ENCODE measurements around the gene CHN1.

CHN1 gene

DNA sequence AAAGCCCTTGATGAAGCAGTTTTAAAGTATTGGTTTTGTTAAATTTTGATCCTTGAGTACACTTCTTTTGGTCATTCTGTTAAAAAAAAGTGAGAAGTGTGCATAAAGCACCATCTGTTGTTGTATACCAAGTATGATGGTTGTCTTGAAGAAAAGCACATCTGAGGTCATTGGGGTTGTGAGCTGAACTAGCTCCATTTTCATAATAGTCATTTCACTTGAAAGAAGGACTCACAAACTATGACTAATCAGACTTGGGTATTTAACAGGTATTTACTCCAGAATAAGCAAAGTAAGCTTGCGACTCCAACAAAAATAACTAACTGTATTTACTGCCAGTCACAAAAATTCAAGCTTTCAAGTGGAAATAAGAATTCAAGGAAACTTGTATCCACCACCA is 35.1 kb downstream of the CHN1 start:
- no peak for DNase-seq

DNA sequence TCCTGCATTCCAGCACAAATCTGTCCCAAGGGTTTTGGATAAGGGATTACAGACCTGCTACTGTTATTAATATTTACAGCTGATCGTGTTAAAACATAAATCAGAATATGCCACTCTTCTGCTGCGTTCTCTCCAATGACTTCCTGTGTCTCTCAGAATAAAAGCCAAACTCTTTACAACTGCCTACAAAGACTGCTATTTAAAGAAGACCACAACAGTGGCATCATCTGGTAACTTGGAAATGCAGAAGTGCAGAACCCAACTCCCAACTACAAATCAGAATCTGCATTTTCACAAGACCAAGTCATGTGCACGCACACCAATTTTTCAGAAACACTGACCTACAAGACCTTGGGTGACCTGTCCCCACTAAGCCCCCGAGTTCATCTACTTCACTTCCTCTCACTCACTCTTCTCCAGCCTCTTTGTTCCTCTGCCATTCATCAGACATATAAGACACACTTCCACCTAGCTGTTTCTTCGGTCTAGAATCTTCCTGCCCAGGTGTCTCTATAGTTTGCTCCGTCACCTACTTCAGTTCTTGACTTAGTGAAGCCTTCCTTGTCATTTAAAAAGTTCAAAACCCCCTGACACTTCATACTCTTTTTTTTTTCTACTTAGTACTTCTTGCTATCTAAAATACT is 36.0 kb downstream of the CHN1 start:
- no peak for DNase-seq

DNA sequence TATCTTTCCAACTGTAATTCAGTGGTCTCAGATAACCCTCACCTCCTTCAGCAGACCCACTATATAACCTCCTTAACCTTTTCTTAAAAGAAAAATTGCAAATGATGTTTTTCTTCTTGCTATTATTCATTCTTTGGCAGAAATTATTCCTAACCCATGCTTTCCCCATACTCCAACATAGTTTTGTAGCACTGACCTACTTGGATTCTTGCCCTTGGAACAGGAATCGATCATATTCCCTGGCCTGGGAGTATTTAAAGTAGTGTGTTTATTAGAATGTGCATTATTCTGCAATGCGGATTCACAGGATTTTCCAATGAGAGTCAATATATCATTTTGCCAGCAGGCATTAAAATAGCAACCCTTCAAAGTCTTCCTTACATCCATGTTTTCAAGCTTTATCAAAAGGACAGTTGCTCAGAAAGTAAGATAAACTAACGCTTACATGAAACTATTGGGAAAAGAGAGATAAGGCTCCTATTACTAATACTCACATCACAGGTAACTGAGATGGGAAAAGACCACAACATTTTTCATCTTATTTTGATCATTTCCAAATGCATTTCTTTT is 37.4 kb downstream of the CHN1 start:
- DNase-seq = no peak

DNA sequence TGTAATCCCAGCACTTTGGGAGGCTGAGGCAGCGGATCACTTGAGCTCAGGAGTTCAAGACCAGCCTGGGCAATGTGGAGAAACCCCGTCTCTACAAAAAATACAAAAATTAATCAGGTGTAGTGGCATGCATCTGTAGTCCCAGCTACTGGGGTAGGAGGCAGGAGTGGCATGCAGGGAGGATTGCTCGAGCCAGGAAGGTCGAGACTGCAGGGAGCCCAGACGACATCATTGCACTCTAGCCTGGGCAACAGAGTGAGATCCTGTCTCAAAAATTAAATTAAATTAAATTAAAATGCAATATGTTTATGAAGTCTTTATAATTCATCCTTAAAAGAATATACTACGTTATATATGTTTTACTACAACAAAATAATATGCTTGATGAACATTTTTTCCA is 38.1 kb downstream of the CHN1 start:
- DNase-seq = no peak

DNA sequence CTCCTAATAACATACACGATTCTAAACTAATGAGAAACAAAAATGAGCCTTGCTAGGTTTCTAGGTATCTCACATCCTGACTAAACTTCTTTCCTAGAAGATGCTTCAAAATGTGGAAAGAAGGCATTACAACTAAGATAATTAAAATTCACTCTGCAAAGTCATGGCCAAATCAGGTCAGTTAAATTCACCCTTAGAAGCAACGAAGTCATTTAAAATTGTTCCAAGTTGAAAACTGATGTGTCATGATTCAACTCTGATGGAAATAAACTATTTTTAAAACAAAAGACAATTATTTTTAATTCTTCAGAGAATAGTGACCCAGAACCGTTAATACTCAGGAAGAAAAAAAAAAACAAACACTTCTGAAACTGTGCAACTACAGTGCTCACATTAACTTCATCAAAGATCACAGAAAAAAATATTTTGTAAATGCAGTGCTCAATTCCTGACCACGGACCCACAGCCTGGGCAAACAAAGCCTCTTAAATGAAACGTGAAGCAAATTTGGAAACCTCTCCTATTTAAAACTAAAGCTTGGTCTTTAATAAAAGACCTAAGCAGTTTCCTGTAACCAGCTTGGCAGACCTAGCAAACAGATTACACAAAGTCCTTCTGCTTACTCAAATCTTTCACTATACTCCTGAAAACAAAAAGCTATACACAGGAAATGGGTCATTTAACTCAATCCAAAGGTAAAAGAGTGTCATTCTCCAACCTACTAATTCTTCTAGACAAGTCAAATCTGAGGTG is 39.0 kb downstream of the CHN1 start:
- DNase-seq = no peak

DNA sequence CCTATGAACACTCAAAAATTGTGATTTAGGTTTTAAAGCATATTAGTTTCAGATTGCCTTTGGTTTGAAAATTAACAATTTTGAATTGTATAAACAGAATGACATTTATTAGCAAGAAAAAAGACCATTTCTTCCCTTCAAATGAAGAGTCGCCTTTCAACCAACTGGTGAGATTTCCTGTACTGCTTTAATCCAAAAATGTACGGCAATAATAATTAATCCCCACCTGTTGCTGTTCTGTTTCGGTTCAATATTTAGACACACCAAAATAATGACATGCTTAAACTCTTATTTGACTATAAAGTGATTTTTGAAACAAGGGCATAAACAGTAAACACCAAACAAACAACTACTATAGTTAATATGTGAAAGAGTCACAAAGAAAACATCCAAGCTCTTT is 39.6 kb downstream of the CHN1 start:
- no peak for DNase-seq

DNA sequence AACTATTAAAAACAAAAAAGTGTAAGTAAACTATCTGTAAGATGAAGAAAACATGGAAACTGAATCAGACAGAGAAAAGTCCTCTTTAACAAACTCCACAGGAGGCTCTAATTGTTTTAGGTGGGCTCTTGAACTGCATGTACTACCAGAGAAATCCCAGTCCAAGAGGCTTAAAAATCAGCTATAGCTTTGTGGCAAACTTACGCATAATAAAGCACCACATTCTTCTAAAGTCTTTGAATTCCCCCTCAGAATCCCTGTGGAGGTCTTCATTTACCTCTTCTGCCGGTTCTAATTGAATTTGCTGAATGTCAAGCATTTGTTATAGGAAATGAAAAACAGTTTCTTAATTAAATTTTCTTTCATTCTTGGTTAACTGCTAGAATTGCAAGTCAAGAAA is 40.8 kb downstream of the CHN1 start:
- DNase-seq = no peak

DNA sequence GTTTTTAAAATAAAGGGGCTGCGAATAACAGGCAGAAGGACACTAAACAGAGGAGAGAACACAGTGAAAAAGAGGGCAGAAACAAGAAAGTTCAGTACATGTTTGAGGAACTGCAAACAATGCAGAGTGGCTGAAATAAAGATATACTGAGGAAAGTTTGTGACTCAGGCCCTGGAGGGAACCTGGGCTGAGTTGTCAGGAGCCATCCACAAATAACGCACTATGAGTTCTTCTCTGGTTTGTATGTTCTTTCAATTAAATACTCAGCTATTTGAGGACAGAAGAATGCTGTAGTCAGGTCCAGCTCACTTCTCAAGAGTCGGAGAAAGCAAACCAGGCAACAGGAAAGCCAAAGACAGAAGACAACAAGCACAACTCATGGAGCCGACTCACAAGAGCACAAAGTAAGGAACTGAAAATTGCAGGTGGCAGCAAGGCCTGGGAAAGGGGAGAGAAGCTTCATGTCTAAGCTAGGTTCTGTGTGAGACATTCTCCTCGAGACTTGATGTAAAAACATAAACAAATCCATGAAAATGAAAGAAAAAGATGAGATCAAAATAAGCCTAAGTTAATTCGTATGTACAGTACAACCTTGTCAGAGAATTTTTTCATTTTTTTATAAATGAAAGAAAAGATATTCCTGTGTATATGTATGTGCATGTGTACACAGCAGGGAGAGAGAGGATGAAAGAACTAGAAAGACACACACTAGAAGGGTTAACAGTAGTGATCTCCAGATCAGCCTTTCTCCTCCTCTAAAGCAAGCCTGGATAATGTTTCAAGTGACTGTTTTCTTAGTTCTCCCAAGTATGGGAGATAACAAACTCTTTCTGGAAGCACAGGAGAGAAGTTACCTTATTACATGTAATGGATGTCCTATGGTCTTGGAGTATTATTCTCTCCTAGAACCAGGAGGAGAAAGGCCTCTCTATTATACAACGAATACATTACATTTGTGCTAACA is 41.5 kb downstream of the CHN1 start:
- no peak for DNase-seq

DNA sequence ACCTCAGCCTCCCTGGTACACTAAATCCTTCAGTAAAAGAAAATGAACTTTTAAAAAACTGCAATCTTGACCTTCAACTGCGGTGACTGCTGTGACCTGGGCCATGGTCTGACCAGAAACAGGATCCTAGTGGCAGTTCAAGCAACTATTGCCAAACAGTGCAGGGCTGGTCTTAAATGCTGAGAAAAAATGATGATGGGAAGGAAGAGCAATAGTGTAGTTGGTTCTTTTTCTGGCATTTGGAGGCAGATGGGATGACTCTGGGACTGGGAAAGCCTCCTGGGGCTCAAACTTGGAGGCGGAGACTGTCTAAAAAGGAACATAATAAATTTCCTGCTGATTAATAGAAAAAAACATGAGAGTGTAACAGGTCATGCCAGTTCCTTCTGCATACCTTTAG is 45.4 kb downstream of the CHN1 start:
- no peak for DNase-seq

DNA sequence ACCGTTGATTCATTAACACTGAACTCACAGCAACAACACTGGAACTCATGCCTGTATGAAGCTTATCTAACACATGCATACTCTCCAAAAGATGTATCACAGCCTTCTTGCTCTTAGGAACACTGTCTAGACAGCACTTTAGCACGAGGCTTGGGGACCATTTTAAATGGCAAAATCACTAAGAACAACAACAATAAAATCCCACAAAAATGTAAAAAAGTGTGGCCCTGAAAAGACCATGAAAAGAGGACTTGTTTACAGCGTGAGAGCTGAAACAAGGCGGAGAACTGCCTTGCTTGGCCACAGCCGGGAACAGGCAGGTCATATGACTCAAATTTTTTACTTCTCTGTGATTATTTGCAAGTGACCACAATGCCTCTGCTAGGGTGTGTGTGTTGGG is 48.1 kb downstream of the CHN1 start:
- DNase-seq = no peak

DNA sequence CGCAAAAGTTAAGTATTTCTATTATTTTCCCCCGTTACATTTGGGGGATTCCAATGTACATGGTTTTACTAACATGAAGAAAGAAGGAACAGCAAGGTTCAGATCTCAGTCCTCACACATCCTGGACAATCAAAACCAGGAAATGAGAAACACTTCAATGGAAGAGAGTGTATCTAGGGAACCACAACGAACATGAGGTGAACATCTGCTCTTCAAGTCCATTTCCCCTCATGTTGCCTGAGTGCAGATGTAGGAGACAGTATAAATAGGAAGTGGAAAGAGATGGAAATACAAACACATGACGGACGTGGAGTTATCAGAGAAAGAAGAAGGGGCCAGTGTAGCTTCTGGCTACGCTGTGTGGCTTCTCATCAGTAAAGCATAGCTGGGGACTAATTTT is 52.6 kb downstream of the CHN1 start:
- DNase-seq = no peak

DNA sequence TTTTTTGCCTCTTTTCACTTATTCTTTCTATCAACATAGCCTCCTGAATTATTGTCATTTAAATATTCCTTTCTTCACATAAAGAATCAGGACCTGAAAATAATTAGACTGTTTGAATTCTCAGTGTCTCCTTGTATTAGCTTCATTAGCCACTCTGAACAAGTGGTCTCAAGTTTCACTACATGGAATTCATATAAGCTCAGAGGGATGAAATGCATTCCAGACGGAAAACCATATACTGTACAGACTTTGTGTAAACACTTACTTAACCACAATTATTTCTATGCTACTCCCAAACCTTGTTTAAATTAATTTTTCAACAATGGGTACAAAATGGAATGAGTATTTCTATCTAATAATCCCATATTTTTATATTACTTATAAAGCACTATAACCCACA is 53.4 kb downstream of the CHN1 start:
- DNase-seq = peak; percentile 65

DNA sequence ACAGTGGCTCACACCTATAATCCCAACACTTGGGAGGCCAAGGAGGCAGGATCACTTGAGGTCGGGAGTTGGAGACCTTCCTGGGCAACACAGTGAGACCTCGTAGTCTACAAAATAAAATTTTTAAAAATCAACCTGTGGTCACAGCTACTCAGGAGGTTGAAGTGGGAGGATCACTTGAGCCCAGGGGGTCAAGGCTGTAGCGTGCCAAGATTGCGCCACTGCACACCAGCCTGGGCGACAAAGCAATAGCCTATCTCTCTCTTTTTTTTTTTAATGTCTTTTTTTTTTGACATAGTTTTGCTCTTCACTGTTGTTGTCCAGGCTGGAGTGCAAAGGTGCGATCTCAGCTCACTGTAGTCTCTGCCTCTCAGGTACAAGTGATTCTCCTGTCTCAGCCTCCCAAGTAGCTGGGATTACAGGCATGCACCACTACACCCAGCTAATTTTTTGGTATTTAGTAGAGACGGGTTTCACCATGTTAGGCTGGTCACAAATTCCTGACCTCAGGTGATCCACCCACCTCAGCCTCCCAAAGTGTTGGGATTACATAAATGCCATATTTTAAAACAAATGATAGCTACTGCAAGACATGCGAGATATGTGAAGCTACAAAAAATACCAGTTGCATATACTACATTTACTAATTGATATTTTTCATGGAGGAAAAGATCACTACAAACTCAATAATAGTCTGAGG is 55.0 kb downstream of the CHN1 start:
- no peak for DNase-seq

DNA sequence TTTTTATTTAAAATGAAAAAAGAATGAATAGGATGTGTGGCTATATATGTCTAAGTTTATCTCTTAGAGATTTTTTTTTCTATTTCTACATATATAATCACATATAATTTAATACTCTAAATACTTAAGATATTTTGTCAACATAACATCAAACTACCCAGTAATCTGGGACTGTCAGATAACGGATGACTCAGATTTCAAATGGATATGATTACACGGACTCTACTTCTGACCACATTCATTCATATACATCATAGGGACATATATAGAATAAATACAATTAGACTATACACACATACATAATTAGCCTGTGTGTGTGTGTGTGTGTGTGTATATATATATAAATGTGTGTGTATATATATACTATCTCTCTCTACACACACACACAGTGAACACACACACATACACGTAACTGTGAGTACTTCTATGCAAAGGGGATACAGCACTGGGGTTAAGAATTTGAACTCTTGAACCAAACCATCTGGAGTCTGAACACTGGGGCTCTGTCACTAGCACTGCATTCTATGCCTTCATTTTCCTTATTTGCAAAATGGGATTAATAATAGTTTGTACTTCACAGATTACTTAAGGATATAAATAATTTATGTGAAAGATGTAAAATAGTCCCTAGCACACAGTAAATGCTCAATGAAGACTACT is 59.5 kb downstream of the CHN1 start:
- no peak for DNase-seq

DNA sequence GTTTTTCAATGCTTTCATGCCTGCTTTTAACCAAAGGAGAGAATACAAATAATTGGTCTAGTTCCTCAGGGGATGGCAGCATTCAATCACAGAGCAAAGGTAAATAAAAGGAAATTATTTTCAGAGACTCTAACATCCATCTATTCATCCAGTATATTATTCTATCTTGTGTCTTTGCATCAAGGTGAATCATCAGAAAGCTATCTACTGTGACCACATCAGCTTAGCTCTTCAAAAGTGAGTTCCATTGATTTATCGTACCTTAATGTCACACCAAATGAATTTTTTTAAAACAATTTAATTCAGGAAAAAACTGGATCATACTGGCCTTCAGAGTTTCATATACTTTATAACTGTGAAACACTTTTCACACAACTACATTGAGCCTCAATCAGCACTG is 66.1 kb downstream of the CHN1 start:
- DNase-seq = no peak

DNA sequence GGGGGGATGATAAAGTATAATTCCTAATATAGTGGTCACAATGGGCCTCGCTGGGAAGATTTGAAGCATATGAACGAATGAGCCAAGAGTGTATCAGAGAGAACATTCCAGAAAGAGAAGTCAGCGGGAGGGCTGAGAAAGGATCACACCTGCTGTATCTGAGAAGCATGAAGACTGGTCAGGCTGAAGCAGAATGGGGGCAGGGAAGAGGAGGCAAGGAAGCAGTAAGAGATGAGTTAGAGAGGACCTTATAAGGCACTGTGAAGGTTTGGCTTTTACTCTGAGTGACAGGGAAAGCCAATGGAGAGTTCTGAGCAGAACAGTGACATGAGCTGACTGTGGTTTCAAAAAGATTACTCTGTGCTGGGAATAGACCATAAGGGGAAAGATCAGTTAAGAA is 73.5 kb downstream of the CHN1 start:
- no peak for DNase-seq

DNA sequence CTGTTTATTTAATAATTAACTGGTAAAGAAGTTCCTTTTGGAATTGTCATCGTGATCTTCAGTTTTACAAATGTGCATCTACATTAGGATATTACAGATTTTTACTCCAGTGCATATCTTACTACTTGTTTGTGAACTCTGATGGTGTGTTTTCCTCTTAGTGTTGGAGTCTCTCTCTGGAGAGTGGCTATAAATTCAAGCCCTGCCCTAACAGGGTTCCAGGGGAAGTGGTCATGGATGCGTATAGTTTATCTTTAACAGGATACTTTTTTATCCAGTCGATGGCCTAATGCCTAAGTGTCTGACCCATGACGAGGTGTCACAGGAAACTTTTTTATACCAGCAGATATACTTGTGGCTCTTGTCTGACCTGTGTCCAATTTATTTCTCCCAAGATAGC is 75.4 kb downstream of the CHN1 start:
- DNase-seq = no peak

DNA sequence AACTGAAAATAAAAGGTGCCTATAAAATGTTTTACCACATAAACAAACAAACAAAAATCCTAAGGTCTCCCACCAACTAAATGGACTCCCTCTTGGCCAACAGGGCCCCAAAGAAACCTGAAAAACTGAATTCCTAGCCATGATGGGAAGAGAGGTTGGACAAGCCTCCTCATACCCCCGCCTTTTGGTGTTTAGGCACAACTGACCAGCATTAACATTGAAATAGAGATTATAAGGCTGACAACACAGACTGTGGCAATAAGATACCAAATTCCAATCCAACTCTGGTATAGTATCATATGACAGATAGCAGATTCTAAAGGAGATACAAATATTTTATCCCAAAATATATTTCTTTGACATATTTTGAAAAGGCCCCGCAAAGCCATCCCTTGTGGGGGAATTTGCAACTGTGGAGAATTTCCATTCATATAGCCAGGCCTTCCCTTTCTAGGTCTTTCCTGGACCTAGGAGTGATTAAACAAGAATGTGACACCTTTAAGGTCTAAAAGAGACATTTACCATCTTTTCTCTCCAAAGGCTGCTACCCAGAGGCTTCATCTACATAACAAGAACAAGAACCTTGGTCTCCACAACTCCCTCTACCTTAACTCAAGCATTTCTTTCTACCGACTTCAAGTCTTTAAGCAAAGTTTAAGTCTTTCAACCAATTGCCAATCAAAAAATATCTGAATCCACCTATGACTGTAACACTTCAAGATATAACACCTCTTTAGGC is 80.0 kb downstream of the CHN1 start:
- DNase-seq = no peak

DNA sequence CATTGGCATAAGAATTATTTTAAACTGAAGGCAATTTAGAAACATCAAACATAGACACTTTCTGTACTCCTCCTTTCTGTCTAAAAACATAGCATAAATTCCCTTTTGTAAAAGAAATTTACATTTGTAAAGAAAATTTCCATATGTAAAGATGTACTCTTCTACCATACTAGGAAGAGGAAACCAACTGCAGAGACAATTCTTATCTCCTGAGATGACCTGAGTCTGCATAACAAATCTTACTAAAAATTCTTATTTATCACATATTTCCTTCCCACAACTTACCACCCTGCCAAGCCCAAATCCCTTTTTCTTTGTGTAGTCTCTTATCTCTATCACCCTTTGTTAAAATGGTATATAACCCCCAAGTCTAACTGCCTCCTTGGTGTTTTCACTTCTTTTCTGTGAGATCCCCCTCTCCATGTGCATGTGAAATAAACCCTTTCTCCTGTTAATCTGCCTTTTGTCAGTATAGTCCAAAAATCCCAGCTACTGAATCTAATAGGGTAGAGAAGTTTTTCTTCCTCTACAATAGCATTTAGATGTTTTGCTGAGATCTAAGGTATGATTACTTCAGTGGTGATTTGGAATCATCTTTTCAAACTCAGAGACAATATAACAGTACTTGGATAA is 81.0 kb downstream of the CHN1 start:
- DNase-seq = no peak

DNA sequence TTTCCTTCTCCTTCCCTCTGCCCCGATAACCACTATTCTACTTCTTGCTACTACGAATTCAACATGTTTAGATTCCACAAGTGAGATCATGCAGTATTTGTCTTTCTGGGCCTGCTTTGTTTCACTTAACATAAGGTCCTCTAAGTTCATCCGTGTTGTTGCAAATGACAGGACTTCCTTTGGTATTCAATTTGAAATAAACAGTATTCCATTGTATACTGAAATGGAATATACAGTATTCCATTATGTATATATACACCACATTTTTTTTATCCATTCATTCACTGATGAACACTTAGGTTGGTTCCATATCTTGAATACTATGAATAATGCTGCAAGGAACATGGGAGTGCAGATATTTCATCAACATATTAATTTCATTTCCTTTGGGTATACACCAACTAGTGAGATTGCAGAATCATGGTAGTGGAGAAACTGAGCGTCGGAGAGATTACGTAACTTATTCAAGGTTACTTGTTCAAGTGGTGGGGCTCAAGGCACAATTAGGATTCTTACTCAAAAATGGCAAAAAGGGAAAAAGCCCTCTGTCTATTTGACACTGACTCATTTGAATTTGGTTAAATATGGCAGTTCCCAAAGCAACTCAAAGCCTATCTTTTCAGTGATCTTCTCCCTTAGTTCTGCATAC is 85.1 kb downstream of the CHN1 start:
- DNase-seq = no peak
